ENCODE measurements around the gene BORCS5.

DNA sequence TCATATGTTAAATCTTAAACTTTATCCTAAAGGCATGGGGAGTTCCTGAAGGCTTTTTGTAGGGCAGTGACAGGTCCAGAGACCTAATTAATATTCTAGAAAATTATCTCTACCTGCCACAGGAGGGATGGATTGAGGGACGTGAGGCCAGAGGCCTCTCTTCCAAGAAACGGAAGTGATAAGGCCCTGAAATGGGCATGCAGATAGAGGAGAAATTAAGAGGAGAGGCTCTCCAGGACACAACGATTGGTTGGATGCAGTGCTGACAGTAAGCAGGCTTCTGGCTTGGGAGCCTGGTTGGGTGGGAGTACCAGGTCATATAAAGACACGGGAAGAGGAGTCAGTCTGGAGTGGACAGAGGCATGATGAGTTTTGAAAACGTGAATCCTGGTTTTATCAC, 3.1 kb upstream of the BORCS5 start:
- TF ChIP-seq, protein P1, sequence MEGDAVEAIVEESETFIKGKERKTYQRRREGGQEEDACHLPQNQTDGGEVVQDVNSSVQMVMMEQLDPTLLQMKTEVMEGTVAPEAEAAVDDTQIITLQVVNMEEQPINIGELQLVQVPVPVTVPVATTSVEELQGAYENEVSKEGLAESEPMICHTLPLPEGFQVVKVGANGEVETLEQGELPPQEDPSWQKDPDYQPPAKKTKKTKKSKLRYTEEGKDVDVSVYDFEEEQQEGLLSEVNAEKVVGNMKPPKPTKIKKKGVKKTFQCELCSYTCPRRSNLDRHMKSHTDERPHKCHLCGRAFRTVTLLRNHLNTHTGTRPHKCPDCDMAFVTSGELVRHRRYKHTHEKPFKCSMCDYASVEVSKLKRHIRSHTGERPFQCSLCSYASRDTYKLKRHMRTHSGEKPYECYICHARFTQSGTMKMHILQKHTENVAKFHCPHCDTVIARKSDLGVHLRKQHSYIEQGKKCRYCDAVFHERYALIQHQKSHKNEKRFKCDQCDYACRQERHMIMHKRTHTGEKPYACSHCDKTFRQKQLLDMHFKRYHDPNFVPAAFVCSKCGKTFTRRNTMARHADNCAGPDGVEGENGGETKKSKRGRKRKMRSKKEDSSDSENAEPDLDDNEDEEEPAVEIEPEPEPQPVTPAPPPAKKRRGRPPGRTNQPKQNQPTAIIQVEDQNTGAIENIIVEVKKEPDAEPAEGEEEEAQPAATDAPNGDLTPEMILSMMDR (IDR thresholded peaks at IDR 0.05) = no peak
- no peak for TF ChIP-seq POLR2A (IDR thresholded peaks at IDR 0.05)
- TF ChIP-seq EP300 (IDR thresholded peaks at IDR 0.05) = no peak
